ENCODE data around the gene KIF15. TPM values are rescaled to one million over a fixed set of nuclear protein-coding genes. Genes with fewer than 3 reads are reported as not detected.

The KIF15 gene
- total RNA-seq, 1 experiment from 2014 or later, result 20.9 TPM

- TF ChIP-seq, protein P1, sequence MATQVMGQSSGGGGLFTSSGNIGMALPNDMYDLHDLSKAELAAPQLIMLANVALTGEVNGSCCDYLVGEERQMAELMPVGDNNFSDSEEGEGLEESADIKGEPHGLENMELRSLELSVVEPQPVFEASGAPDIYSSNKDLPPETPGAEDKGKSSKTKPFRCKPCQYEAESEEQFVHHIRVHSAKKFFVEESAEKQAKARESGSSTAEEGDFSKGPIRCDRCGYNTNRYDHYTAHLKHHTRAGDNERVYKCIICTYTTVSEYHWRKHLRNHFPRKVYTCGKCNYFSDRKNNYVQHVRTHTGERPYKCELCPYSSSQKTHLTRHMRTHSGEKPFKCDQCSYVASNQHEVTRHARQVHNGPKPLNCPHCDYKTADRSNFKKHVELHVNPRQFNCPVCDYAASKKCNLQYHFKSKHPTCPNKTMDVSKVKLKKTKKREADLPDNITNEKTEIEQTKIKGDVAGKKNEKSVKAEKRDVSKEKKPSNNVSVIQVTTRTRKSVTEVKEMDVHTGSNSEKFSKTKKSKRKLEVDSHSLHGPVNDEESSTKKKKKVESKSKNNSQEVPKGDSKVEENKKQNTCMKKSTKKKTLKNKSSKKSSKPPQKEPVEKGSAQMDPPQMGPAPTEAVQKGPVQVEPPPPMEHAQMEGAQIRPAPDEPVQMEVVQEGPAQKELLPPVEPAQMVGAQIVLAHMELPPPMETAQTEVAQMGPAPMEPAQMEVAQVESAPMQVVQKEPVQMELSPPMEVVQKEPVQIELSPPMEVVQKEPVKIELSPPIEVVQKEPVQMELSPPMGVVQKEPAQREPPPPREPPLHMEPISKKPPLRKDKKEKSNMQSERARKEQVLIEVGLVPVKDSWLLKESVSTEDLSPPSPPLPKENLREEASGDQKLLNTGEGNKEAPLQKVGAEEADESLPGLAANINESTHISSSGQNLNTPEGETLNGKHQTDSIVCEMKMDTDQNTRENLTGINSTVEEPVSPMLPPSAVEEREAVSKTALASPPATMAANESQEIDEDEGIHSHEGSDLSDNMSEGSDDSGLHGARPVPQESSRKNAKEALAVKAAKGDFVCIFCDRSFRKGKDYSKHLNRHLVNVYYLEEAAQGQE (IDR thresholded peaks at IDR 0.05; ENCODE audit: low read depth), result no peak
- TF ChIP-seq TCF7L2 (IDR thresholded peaks at IDR 0.05; ENCODE audit: borderline replicate concordance, extremely low read depth, insufficient read depth, insufficient read length) (no peak), SP1 (IDR thresholded peaks at IDR 0.05; ENCODE audit: low read depth) (no peak), ELF1 (IDR thresholded peaks at IDR 0.05; ENCODE audit: borderline replicate concordance, low read depth) (no peak)
- TF ChIP-seq, protein P2, sequence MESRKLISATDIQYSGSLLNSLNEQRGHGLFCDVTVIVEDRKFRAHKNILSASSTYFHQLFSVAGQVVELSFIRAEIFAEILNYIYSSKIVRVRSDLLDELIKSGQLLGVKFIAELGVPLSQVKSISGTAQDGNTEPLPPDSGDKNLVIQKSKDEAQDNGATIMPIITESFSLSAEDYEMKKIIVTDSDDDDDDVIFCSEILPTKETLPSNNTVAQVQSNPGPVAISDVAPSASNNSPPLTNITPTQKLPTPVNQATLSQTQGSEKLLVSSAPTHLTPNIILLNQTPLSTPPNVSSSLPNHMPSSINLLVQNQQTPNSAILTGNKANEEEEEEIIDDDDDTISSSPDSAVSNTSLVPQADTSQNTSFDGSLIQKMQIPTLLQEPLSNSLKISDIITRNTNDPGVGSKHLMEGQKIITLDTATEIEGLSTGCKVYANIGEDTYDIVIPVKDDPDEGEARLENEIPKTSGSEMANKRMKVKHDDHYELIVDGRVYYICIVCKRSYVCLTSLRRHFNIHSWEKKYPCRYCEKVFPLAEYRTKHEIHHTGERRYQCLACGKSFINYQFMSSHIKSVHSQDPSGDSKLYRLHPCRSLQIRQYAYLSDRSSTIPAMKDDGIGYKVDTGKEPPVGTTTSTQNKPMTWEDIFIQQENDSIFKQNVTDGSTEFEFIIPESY (IDR thresholded peaks at IDR 0.05; ENCODE audit: extremely low read depth, insufficient replicate concordance, low read length), result no peak
Measured at GRCh38 chr3:44874308-44874707, 112.7 kb downstream of the KIF15 start, which contains the start of gene TGM4 (continued).

- intact Hi-C loops (cut with micrococcal nuclease), result no loop called here
- ChIA-PET CTCF (no interaction called here), RAD21 (ENCODE audit: low non-redundant PET in 1 of 2, low total read pairs in 2 of 2, uncharacterized antibody in 2 of 2, unreplicated experiment in 2 of 2) (no interaction called here), POLR2A (no interaction called here)
- BruUV-seq (replicated peaks), result no TSS peak
- Histone ChIP-seq H3K4me1 (ENCODE audit: control insufficient read depth in 1 of 2, insufficient read depth in 2 of 2, low read length in 2 of 2) (peaks cover 0 to 5% of the 10 kb centered on the region in 2 experiments; a peak in 1 of 4 replicates), H3K4me3 (replicated peaks in 1 of 2; ENCODE audit: low read depth in 1 of 2, low read length in 2 of 2) (no peak overlapping the region), H3K9me3 (ENCODE audit: control insufficient read depth in 1 of 2, insufficient read depth in 1 of 2, low read depth in 1 of 2, low read length in 2 of 2) (no peaks in the 10 kb centered on the region), H3K79me2 (ENCODE audit: insufficient read depth, low read length) (no peaks in the 10 kb centered on the region), H3K9ac (ENCODE audit: low read length) (no peak overlapping the region), H2AFZ (ENCODE audit: low read depth, low read length, poor library complexity, severe bottlenecking) (no peak overlapping the region), H3K4me2 (ENCODE audit: low read length) (no peak overlapping the region), H4K20me1 (ENCODE audit: insufficient read depth) (no peaks in the 10 kb centered on the region), H3K27me3 (ENCODE audit: insufficient read depth, low read length) (no peaks in the 10 kb centered on the region), H3K27ac (ENCODE audit: low read depth, low read length) (no peak overlapping the region), H3K9me2 (ENCODE audit: insufficient read depth) (no peaks in the 10 kb centered on the region), H3K36me3 (ENCODE audit: control insufficient read depth in 1 of 2, insufficient read depth in 2 of 2, low read length in 2 of 2) (no peaks in the 10 kb centered on the region)
- ATAC-seq (no peak), DNase-seq (ENCODE audit: low read depth, low spot score) (no peak)
- TF ChIP-seq, protein P3, sequence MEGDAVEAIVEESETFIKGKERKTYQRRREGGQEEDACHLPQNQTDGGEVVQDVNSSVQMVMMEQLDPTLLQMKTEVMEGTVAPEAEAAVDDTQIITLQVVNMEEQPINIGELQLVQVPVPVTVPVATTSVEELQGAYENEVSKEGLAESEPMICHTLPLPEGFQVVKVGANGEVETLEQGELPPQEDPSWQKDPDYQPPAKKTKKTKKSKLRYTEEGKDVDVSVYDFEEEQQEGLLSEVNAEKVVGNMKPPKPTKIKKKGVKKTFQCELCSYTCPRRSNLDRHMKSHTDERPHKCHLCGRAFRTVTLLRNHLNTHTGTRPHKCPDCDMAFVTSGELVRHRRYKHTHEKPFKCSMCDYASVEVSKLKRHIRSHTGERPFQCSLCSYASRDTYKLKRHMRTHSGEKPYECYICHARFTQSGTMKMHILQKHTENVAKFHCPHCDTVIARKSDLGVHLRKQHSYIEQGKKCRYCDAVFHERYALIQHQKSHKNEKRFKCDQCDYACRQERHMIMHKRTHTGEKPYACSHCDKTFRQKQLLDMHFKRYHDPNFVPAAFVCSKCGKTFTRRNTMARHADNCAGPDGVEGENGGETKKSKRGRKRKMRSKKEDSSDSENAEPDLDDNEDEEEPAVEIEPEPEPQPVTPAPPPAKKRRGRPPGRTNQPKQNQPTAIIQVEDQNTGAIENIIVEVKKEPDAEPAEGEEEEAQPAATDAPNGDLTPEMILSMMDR (IDR thresholded peaks at IDR 0.05 in 2 of 3, conservative IDR thresholded peaks at IDR 0.05 in 1 of 3; ENCODE audit: borderline replicate concordance in 1 of 3, insufficient read depth in 1 of 3, low read depth in 2 of 3, low read length in 2 of 3), result no peak
- TF ChIP-seq ELF1 (IDR thresholded peaks at IDR 0.05; ENCODE audit: borderline replicate concordance, low read depth) (no peak), CEBPB (IDR thresholded peaks at IDR 0.05; ENCODE audit: low read depth) (no peak), ATF3 (IDR thresholded peaks at IDR 0.05) (no peak), SIN3A (IDR thresholded peaks at IDR 0.05; ENCODE audit: low read depth) (no peak), POLR2AphosphoS5 (IDR thresholded peaks at IDR 0.05; ENCODE audit: low read depth, low read length) (no peak), EZH2phosphoT487 (IDR thresholded peaks at IDR 0.05; ENCODE audit: borderline replicate concordance) (no peak)
- TF ChIP-seq, protein P4, sequence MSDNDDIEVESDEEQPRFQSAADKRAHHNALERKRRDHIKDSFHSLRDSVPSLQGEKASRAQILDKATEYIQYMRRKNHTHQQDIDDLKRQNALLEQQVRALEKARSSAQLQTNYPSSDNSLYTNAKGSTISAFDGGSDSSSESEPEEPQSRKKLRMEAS (IDR thresholded peaks at IDR 0.05), result no peak
- TF ChIP-seq, protein P1 (IDR thresholded peaks at IDR 0.05; ENCODE audit: low read depth), result no peak
Measured at GRCh38 chr3:44875596-44875995, 114.0 kb downstream of the KIF15 start.
